HepG2 (cell line): ENCODE measurements around the gene KATNB1. TPM values are rescaled to one million over a fixed set of nuclear protein-coding genes. Genes with fewer than 3 reads are reported as not detected.
A peak's percentile ranks its signal among the peaks of the same experiment; 100 is the strongest.

Source experiments
- NR2F6 ChIP-seq, 2 experiments: IDR thresholded peaks; 2 replicates each; pipeline ENCODE4 v1.6.1; 2016; ENCODE audit warnings: antibody characterized with exemption in 1 of 2, mild to moderate bottlenecking in 1 of 2
- PRPF4 ChIP-seq: fragments of 200-400 bp; formaldehyde crosslinking; IDR thresholded peaks from 2 replicates; pipeline ENCODE4 v1.6.1; 2016; ENCODE audit warnings: low read length, low read depth; ENCODE audit not compliant: poor library complexity, severe bottlenecking
- SMAD3 ChIP-seq: sonication (generic); formaldehyde crosslinking; IDR thresholded peaks from 2 replicates; pipeline ENCODE4 v1.4.0; 2020; ENCODE audit warnings: missing genetic modification reagents
- TFAP4 ChIP-seq: sonication (generic); IDR thresholded peaks from 2 replicates; pipeline ENCODE4 v1.6.1; 2016; ENCODE audit warnings: low read depth, borderline replicate concordance
- ZBTB33 ChIP-seq: sonication (generic); formaldehyde crosslinking; IDR thresholded peaks from 2 replicates; pipeline ENCODE4 v1.4.0; 2020; ENCODE audit warnings: missing genetic modification reagents
- ZFY ChIP-seq: sonication (generic); formaldehyde crosslinking; IDR thresholded peaks from 2 replicates; pipeline ENCODE4 v1.4.0; 2020; ENCODE audit warnings: missing genetic modification reagents
- ZNF720 ChIP-seq: sonication (generic); formaldehyde crosslinking; IDR thresholded peaks from 2 replicates; pipeline ENCODE4 v1.4.0; 2020; ENCODE audit warnings: missing genetic modification reagents
- polyA plus RNA-seq, 8 experiments: library from polyadenylated mRNA; depleted of rRNA in 3 of 8; stranded (reverse) in 7 of 8; unstranded in 1 of 8; fragments of >200 nt; fragmentation: Illumina TruSeq in 4 of 8; extraction: Trizol in 4 of 8; gene quantifications; 2 replicates each; pipeline versions ENCODE4 v1.2.1 to v1.2.3, GENCODE V29; 2011 to 2016; ENCODE audit warnings: low read depth in 4 of 8, missing spikeins in 1 of 8, mixed read lengths in 1 of 8; ENCODE audit not compliant: insufficient read depth in 1 of 8
- total RNA-seq, 5 experiments: library from RNA; depleted of rRNA; stranded (reverse); fragments of >200 nt; fragmentation: Illumina TruSeq; extraction: Trizol; gene quantifications; 2 replicates each; pipeline ENCODE4 v1.2.3, GENCODE V29; 2016; ENCODE audit warnings: low read depth in 1 of 5
- TF ChIP-seq, protein P1 (sequence below): sonication (generic); formaldehyde crosslinking; IDR thresholded peaks from 2 replicates; pipeline ENCODE4 v1.4.0; 2020; ENCODE audit warnings: missing genetic modification reagents, borderline replicate concordance
- TF ChIP-seq, protein P2 (sequence below): sonication (generic); formaldehyde crosslinking; IDR thresholded peaks from one replicate; pipeline ENCODE4 v1.5.1; 2020; ENCODE audit warnings: mild to moderate bottlenecking, missing genetic modification reagents; ENCODE audit errors: not compliant biosample characterization
- TF ChIP-seq, protein P3 (sequence below): sonication (generic); formaldehyde crosslinking; IDR thresholded peaks from 2 replicates; pipeline ENCODE4 v1.4.0; 2020; ENCODE audit warnings: missing genetic modification reagents

KATNB1 gene
- total and polyA plus RNA-seq, 2 of the 13 experiments (the other 11 are each of a cell fraction or from before 2014, with no cell fraction given): 31.5 to 43.5 TPM

DNA sequence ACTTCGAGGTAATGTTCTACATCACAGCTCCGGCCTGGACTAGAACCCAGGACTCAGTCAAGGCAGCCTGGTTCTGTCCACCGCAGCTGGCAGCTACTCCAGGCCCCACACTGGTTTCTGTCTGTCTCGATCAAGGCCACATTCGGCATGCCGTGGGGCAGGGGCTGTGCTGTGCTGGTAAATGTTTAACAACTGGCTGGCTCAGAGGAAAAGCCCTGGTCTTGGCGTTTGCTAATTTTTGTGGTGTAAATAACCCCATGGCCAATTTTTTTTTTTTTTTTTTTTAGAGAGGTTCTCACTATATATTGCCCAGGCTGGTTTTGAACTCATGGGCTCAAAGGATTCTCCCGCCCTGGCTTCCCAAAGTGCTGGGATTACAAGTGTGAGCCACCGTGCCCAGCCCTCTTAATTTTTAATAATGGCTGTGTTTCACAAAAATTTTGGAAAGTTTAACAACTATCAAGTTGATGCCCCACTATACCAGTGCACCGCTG is 41.3 kb upstream of the KATNB1 start (continued):
- no peak for TF ChIP-seq PRPF4
- no peak for TF ChIP-seq ZBTB33 (CRISPR knock-in tag)
- TF ChIP-seq, protein P1, sequence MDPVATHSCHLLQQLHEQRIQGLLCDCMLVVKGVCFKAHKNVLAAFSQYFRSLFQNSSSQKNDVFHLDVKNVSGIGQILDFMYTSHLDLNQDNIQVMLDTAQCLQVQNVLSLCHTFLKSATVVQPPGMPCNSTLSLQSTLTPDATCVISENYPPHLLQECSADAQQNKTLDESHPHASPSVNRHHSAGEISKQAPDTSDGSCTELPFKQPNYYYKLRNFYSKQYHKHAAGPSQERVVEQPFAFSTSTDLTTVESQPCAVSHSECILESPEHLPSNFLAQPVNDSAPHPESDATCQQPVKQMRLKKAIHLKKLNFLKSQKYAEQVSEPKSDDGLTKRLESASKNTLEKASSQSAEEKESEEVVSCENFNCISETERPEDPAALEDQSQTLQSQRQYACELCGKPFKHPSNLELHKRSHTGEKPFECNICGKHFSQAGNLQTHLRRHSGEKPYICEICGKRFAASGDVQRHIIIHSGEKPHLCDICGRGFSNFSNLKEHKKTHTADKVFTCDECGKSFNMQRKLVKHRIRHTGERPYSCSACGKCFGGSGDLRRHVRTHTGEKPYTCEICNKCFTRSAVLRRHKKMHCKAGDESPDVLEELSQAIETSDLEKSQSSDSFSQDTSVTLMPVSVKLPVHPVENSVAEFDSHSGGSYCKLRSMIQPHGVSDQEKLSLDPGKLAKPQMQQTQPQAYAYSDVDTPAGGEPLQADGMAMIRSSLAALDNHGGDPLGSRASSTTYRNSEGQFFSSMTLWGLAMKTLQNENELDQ (CRISPR knock-in tag): no peak
- TF ChIP-seq SMAD3 (CRISPR knock-in tag): no peak
- peak; percentile 43; the same call in 1 of the 2 replicates for TF ChIP-seq ZFY
- TF ChIP-seq NR2F6 (IDR thresholded peaks at IDR 0.05): no peak
- TF ChIP-seq NR2F6 (CRISPR knock-in tag; IDR thresholded peaks at IDR 0.05): peak; percentile 49
- TF ChIP-seq, protein P2, sequence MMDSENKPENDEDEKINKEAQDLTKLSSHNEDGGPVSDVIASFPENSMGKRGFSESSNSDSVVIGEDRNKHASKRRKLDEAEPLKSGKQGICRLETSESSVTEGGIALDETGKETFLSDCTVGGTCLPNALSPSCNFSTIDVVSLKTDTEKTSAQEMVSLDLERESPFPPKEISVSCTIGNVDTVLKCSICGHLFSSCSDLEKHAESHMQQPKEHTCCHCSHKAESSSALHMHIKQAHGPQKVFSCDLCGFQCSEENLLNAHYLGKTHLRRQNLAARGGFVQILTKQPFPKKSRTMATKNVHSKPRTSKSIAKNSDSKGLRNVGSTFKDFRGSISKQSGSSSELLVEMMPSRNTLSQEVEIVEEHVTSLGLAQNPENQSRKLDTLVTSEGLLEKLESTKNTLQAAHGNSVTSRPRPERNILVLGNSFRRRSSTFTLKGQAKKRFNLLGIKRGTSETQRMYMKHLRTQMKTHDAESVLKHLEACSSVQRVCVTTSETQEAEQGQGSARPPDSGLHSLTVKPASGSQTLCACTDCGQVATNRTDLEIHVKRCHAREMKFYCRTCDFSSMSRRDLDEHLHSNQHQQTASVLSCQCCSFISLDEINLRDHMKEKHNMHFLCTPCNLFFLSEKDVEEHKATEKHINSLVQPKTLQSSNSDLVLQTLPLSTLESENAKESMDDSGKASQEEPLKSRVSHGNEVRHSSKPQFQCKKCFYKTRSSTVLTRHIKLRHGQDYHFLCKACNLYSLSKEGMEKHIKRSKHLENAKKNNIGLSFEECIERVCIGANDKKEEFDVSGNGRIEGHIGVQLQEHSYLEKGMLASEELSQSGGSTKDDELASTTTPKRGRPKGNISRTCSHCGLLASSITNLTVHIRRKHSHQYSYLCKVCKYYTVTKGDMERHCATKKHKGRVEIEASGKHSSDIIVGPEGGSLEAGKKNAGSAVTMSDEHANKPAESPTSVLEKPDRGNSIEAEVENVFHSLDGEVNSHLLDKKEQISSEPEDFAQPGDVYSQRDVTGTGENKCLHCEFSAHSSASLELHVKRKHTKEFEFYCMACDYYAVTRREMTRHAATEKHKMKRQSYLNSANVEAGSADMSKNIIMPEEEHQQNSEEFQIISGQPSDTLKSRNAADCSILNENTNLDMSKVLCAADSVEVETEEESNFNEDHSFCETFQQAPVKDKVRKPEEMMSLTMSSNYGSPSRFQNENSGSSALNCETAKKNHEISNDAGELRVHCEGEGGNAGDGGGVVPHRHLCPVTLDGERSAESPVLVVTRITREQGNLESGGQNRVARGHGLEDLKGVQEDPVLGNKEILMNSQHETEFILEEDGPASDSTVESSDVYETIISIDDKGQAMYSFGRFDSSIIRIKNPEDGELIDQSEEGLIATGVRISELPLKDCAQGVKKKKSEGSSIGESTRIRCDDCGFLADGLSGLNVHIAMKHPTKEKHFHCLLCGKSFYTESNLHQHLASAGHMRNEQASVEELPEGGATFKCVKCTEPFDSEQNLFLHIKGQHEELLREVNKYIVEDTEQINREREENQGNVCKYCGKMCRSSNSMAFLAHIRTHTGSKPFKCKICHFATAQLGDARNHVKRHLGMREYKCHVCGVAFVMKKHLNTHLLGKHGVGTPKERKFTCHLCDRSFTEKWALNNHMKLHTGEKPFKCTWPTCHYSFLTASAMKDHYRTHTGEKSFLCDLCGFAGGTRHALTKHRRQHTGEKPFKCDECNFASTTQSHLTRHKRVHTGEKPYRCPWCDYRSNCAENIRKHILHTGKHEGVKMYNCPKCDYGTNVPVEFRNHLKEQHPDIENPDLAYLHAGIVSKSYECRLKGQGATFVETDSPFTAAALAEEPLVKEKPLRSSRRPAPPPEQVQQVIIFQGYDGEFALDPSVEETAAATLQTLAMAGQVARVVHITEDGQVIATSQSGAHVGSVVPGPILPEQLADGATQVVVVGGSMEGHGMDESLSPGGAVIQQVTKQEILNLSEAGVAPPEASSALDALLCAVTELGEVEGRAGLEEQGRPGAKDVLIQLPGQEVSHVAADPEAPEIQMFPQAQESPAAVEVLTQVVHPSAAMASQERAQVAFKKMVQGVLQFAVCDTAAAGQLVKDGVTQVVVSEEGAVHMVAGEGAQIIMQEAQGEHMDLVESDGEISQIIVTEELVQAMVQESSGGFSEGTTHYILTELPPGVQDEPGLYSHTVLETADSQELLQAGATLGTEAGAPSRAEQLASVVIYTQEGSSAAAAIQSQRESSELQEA (CRISPR knock-in tag): no peak
- TF ChIP-seq, protein P3, sequence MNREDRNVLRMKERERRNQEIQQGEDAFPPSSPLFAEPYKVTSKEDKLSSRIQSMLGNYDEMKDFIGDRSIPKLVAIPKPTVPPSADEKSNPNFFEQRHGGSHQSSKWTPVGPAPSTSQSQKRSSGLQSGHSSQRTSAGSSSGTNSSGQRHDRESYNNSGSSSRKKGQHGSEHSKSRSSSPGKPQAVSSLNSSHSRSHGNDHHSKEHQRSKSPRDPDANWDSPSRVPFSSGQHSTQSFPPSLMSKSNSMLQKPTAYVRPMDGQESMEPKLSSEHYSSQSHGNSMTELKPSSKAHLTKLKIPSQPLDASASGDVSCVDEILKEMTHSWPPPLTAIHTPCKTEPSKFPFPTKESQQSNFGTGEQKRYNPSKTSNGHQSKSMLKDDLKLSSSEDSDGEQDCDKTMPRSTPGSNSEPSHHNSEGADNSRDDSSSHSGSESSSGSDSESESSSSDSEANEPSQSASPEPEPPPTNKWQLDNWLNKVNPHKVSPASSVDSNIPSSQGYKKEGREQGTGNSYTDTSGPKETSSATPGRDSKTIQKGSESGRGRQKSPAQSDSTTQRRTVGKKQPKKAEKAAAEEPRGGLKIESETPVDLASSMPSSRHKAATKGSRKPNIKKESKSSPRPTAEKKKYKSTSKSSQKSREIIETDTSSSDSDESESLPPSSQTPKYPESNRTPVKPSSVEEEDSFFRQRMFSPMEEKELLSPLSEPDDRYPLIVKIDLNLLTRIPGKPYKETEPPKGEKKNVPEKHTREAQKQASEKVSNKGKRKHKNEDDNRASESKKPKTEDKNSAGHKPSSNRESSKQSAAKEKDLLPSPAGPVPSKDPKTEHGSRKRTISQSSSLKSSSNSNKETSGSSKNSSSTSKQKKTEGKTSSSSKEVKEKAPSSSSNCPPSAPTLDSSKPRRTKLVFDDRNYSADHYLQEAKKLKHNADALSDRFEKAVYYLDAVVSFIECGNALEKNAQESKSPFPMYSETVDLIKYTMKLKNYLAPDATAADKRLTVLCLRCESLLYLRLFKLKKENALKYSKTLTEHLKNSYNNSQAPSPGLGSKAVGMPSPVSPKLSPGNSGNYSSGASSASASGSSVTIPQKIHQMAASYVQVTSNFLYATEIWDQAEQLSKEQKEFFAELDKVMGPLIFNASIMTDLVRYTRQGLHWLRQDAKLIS (CRISPR knock-in tag): no peak
- peak; percentile 77; the same call in 1 of the 2 replicates for TF ChIP-seq TFAP4
- TF ChIP-seq ZNF720 (CRISPR knock-in tag): no peak
